GM21360 (cell line): ENCODE results near the gene ACTN1.
"Not testable (repeated sequence)": the region's sequence is repeated elsewhere in the genome, so short reads cannot be mapped to it uniquely, and the experiment has no call there.

Experiments used
- ATAC-seq: cut with Tn5 transposase; IDR thresholded peaks from one replicate; pipeline ENCODE4 v1.9.1; 2021; ENCODE audit warnings: mild to moderate bottlenecking, moderate library complexity; ENCODE audit not compliant: unreplicated experiment

The ACTN1 gene

DNA sequence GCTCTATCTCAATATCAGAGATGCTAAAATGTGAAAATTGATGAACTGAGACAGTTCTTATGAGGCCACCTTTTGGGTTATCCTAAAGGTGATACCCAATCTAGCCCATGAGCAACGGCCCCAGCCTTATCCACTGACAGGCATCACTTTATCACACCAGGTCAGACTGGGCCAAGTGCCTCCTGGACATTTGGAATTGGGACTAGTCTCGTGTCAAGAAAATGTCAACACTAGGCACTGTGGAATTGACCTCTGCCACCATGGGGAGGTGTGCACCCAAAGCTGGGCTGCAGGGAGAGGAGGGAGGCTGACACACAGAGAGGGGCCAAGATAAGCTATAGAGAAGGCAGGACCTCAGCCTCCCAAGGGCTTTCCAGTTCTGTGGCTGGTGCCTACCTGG, 107.7 kb downstream of the ACTN1 start:
- no peak for ATAC-seq

GRCh38 chr14:68866991-68867533, 112.0 kb downstream of the ACTN1 start:
- no peak for ATAC-seq

GRCh38 chr14:68865542-68865941, 113.6 kb downstream of the ACTN1 start:
- no peak for ATAC-seq

GRCh38 chr14:68864361-68864750, 114.7 kb downstream of the ACTN1 start:
- ATAC-seq = no peak

DNA sequence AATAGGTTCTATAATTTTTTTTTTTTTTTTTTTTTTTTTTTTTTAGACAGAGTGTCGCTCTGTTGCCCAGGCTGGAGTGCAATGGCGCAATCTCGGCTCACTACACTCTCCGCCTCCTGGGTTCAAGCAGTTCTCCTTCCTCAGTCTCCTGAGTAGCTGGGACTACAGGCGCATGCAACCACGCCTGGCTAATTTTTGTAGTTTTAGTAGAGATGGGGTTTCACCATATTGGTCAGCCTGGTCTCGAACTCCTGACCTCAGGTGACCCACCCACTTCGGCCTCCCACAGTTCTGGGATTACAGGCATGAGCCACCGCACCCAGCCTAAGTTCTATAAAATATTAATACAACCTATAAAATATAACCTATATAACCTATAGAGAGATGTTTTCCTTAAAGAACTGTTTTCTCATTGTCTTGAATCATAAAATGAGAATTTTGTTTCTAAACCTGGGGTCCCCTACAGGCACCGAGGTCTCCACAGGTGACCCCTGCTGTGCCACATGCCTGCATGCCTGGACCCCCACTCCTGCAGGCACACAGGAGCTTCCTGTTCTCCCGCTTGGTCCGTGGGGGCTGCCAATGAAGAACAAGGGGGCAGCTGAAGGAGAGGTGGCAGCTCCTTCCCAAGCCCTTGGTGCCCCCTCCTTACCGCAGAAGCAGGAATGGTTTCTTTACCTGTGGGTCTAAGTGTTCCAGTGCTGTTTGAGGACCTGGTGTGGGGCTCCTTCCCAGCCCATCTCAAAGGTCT, 115.3 kb downstream of the ACTN1 start:
- no peak for ATAC-seq

- ATAC-seq = no peak
These were observed 116.0 kb downstream of the ACTN1 start for GRCh38 chr14:68862954-68863594.

DNA sequence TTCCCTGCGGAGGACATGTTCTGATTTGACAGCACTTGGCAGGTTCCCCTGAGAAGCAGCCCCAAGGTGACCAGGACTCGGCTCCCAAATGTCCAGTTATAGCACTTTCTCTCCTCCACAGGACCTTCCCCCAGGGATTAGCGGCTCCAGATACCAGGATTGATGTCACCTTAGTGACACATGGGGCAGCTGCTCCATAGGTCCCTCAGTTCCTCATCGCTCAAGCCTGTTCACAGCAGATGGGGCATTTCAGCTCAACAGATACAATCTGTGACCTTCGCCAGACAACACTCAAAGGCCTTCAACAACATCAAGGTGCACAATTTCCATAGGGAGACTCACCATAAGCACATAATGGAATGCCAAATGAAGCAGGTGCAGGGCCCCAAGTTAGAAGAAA, 118.3 kb downstream of the ACTN1 start:
- ATAC-seq = no peak

DNA sequence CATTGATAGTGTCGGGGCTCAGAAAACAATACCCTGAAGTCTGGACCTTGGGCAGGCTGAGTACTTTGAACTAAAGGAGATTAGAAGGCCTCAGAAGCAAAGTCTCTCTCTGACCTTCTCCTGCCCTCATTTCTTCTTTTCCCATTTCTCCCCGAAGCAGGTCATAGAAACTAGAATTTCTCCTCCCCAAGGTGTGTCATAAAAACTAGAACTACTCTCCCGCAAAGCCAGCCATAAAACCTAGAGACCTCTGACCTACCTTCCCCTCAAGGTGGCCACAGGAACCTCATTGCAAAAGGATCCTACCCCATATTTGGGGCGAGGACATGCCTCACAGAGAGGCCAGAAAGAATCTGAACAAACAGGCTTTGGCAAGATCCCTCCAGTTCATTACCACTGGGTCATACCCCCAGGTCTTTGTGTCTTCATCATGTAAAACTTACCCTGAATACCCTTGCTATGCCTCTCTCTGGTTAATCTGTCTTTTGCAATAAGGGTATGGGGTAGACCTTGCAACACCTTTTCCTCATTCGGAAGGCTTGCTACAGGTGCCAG, 121.5 kb downstream of the ACTN1 start:
- no peak for ATAC-seq

GRCh38 chr14:68856572-68856971, 122.5 kb downstream of the ACTN1 start:
- ATAC-seq = no peak

DNA sequence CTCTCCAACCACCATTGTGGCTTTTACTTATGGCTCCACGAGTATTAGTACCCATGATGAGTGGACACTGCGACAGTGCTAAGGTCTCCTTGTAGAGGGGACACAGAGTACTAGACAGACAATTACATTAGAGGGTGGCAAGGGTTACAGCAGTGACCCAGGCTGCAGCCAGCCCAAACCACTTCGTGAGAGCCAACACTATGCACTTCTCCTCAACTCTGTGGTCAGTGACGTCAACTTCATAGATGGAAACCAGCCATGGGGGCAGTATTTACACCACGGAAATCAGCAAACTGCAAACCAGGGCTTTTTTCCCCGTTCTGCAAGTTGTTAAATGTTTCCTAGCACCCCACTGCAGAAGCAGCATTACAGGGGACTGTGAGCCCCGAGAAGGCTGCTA, 124.7 kb downstream of the ACTN1 start:
- no peak for ATAC-seq

- no peak for ATAC-seq
These were observed 125.4 kb downstream of the ACTN1 start for GRCh38 chr14:68853749-68854148.

DNA sequence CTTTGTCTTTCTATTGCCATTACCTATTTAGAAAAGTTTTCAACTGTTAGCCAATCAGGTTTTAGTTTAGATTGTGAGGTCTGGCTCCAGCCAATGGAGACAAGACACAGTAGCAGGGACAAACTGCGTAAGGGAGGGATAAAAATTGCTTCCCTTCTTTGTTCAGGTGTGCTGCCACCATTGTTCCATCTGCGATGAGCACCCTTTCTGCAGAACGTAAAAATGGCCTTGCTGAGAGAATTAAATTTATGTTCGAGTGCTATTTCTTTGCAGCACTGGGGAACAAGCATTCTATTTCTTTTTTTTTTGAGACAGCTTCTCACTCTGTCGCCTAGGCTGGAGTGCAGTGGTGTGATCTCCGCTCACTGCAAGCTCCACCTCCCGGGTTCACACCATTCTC, 126.6 kb downstream of the ACTN1 start:
- ATAC-seq = not testable (repeated sequence)

- ATAC-seq = no peak
These were observed 128.0 kb downstream of the ACTN1 start for GRCh38 chr14:68851078-68851477.

- no peak for ATAC-seq
These were observed 129.7 kb downstream of the ACTN1 start for GRCh38 chr14:68849416-68849815.

GRCh38 chr14:68848253-68848652, 130.8 kb downstream of the ACTN1 start:
- no peak for ATAC-seq

DNA sequence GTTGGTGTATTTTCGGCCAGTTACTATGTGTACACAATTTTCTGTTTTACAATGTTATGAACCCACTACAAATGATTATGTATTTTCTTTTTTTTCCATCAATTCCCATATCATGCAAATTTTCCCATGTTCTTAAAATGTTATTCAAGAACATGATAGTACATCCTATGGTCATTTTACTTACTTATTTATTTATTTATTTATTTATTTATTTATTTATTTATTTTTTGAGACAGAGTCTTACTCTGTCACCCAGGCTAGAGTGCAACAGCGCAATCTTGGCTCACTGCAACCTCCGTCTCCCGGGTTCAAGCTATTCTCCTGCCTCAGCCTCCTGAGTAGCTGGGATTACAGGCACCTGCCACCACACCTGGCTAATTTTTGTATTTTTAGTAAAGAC, 131.5 kb downstream of the ACTN1 start:
- not testable (repeated sequence) for ATAC-seq

DNA sequence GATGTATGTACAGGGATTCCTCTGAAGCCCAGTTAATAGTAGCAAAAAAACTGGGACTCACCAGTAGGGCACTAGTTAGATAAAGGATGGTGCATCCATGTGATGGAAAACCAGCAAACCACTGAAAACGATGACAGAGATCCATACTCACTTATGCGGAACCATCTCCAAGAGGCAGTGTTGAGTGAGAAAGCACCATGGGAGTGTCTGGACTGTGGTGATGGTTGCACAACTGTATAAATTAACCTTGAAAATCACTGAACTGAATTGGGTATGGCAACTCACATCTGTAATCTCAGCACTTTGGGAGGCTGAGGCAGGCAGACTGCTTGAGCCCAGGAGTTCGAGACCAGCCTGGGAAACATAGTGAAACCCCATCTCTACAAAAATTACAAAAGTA, 132.6 kb downstream of the ACTN1 start:
- ATAC-seq = no peak

GRCh38 chr14:68844210-68844545, 134.9 kb downstream of the ACTN1 start:
- no peak for ATAC-seq

DNA sequence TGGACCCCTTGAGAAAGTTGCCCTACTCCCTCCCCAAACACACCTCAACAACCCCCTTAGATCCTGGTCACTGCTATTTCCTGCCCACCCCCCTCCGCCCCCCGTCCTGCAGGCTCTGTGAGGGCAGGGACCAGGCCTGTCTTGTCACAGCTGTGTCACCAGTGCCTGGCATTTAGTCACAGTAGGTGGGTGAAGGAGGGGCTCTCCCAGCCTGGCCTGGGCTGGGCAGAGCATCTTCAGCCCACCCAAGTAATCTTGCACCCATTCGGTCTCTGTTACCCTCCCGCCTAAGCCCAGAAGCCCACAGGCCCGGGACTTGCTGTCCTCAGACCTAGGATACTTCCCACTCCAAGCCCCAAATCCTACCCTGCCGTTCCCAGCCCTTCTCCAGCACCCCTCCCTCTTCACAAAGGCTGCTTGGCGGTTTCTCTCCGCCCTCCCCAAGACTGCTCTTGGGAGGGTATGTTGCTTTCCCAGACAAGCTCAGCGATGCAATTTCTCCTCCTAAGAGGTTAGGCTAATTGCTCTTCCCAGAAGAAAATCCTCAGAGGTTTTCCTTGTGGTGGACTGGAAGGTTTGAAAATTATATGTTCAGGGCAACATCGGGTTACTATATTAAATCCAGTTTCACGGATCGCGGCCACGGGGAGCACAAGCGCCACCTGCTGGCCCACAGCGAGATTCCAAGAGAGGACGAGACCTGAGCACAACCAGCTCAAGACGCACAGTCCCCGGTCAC, 135.5 kb downstream of the ACTN1 start:
- ATAC-seq = no peak

DNA sequence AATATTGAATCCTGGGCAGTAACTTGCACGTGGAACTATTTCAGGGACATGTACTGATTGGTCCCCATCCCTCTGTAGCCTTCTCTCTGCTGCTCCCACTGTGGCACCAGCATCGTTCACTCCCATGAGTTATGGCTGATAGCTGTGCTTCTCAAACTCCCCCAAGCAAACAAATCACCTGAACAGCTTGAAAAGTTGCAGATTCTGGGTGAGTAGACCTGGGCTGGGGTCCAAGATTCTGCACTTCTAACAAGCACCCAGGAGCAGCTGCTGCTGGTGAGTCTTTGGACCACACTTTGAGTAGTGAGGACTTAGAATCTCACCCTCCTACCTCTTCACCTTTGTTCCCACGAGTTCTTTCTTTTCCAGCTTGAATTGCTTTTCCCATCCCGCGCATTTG, 136.8 kb downstream of the ACTN1 start:
- no peak for ATAC-seq

GRCh38 chr14:68841016-68841809, 137.9 kb downstream of the ACTN1 start:
- no peak for ATAC-seq
